Measurements from ENCODE around the gene NPIPB2. TPM values are rescaled to one million over a fixed set of nuclear protein-coding genes. Genes with fewer than 3 reads are reported as not detected.
A peak's percentile ranks its signal among the peaks of the same experiment; 100 is the strongest.

NPIPB2 gene
- total and polyA plus RNA-seq, 2 of the 8 experiments (the other 6 are each of a cell fraction or from before 2014, with no cell fraction given): 7.5 to 8.3 TPM

DNA sequence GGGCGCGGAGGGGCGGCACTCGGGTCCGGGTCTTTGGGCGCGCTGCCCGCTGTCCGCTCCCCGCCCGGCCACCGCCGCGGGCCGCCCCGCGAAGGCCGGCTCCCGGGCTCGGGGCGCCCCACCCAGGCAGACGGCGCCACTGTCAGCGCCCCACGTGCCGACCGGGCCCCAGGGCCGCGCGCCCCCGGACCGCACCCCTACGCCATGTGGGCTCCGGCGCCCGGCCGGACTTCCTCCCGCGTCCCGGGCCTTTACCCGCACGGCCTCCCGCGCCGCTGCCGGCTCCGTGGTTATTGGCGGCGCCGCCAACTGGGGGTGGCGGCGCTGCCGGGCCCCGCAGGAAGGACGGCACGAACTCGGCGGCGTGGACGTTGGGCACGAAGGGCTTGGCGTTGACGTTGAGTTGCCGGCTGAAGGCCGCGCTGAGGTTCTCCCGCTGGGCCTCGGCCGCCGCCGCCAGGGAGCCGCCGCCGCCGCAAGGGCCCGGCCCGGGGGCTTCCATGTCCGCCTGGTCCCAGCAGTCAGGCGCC is 26.7 kb downstream of the NPIPB2 start:
- Histone ChIP-seq H4K91ac (replicated peaks; ENCODE audit: insufficient read length, low read length) (no peak overlapping the region), H4K8ac (ENCODE audit: extremely low read depth, insufficient read depth, low read length) (peak overlapping the region; percentile 92; the same call in 1 of the 2 replicates), H3K79me1 (ENCODE audit: low read depth, low read length) (no peaks in the 10 kb centered on the region), H3K9me3 (ENCODE audit: insufficient read depth in 2 of 2, low read depth in 1 of 2, low read length in 1 of 2) (no peaks in the 10 kb centered on the region), H3K56ac (replicated peaks; ENCODE audit: insufficient read length, low read depth, low read length) (no peak overlapping the region), H3K4me2 (ENCODE audit: insufficient read depth in 1 of 2, low read depth in 2 of 2, low read length in 2 of 2) (peak overlapping the region; percentile 79 to 84), H4K5ac (ENCODE audit: insufficient read length, low read depth, low read length) (no peak overlapping the region), H2AFZ (ENCODE audit: low read length) (no peak overlapping the region), H3K4ac (replicated peaks; ENCODE audit: insufficient read length, low read depth, low read length) (no peak overlapping the region), H3K4me1 (replicated peaks in 1 of 4; ENCODE audit: control insufficient read depth in 3 of 4, insufficient read depth in 4 of 4, low read length in 3 of 4) (peaks cover 0 to 10% (median 6%) of the 10 kb centered on the region in 4 experiments; a peak in 2 of 7 replicates), H2BK5ac (ENCODE audit: low read depth, low read length) (no peak overlapping the region; the same call in 1 of the 2 replicates), H3K79me2 (ENCODE audit: control insufficient read depth in 1 of 2, insufficient read depth in 2 of 2, low read length in 2 of 2) (peaks cover 32 to 50% of the 10 kb centered on the region in 2 experiments), H3K4me3 (ENCODE audit: extremely low read depth in 1 of 4, insufficient read depth in 2 of 4, low read depth in 3 of 4, low read length in 4 of 4) (peak overlapping the region; percentile 77 to 99 (median 92)), H3K36me3 (ENCODE audit: control insufficient read depth in 2 of 4, insufficient read depth in 4 of 4, low read length in 3 of 4) (0 out of 8 replicates have a peak, but pooled peaks cover 0 to 3% (median 0%) of the 10 kb centered on the region in 4 experiments), H3K23ac (ENCODE audit: insufficient read length) (no peak overlapping the region), H3K18ac (ENCODE audit: extremely low read depth, low read length) (peak overlapping the region; percentile 56), H2BK15ac (ENCODE audit: low read length) (no peak overlapping the region), H3K14ac (ENCODE audit: insufficient read length) (no peak overlapping the region), H2AK5ac (ENCODE audit: low read depth, low read length) (no peak overlapping the region), H4K20me1 (replicated peaks in 1 of 2; ENCODE audit: control insufficient read depth in 1 of 2, insufficient read depth in 2 of 2, low read length in 2 of 2) (peaks cover 15 to 16% of the 10 kb centered on the region in 2 experiments), H3K23me2 (ENCODE audit: low read depth, low read length) (peaks cover 12% of the 10 kb centered on the region), H2BK120ac (replicated peaks; ENCODE audit: low read depth, low read length) (no peak overlapping the region), H2BK12ac (ENCODE audit: low read depth, low read length) (no peak overlapping the region), H2BK20ac (ENCODE audit: low read length) (no peak overlapping the region), H3K27me3 (replicated peaks in 1 of 4; ENCODE audit: control insufficient read depth in 3 of 4, extremely low read depth in 1 of 4, insufficient read depth in 3 of 4, low read length in 3 of 4) (no peaks in the 10 kb centered on the region), H3K9ac (replicated peaks in 1 of 4; ENCODE audit: extremely low read depth in 1 of 4, low read depth in 3 of 4, low read length in 3 of 4) (peak overlapping the region; percentile 22 to 88 (median 76); a peak in 5 of 7 replicates), H3K27ac (ENCODE audit: low read depth, low read length) (no peak overlapping the region)
- POLR2A ChIA-PET (ENCODE audit: partially characterized antibody): interaction anchor here (0.9 kb wide), 1 partner anchor 8 kb away, joined by 4 read pairs; no protein-coding TSS in a partner anchor
- no peak for TF ChIP-seq CHD1 (IDR thresholded peaks at IDR 0.05; ENCODE audit: low read depth, low read length)
- peak; percentile 27; the same call in 1 of the 2 replicates for TF ChIP-seq RBBP5 (IDR thresholded peaks at IDR 0.05; ENCODE audit: borderline replicate concordance, low read depth, low read length)
- peak; percentile 16; the same call in 1 of the 2 replicates for TF ChIP-seq PHF8 (conservative IDR thresholded peaks at IDR 0.05; ENCODE audit: low read depth, low read length)
- peak; percentile 64 for TF ChIP-seq KDM4A (IDR thresholded peaks at IDR 0.05; ENCODE audit: low read depth, low read length, severe bottlenecking)
- TF ChIP-seq, protein P1, sequence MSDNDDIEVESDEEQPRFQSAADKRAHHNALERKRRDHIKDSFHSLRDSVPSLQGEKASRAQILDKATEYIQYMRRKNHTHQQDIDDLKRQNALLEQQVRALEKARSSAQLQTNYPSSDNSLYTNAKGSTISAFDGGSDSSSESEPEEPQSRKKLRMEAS (IDR thresholded peaks at IDR 0.05): 0 out of 2 replicates have a peak, but pooled peaks have one; percentile 42
- peak in 1 of 2 experiments; percentile 54 for DNase-seq (ENCODE audit: low read depth in 1 of 2, low spot score in 2 of 2)
- FAIRE-seq: no peak
- 1% methylated on average over 42 of the region's 79 CpGs; no CpG with 5 or more reads in 1 of the 2 experiments for WGBS, 2 experiments (ENCODE audit: extremely low coverage in 1 of 2, insufficient coverage in 1 of 2, insufficient read length in 1 of 2, insufficient replicate concordance in 2 of 2, low coverage in 1 of 2, low lambda C conversion rate in 2 of 2, missing lambda C conversion rate in 1 of 2)
- CTCF ChIA-PET (ENCODE audit: partially characterized antibody): interaction anchor here (1.1 to 1.2 kb wide), 2 partner anchors 30 to 180 kb away, joined by 3 read pairs; no protein-coding TSS in a partner anchor

Measured in H1 (cell line).